Psoas muscle (tissue), 8 donors: ENCODE results near the gene SPATS2L. TPM values are rescaled to one million over a fixed set of nuclear protein-coding genes. Genes with fewer than 3 reads are reported as not detected.

Experiments used
- ATAC-seq, 4 donors: fragments of 200-7000 bp; cut with Tn5 transposase; one replicate each; pipeline ENCODE4 v1.9.1; 2020; ENCODE audit warnings: moderate library complexity in 3 of 4, mild to moderate bottlenecking in 2 of 4
- DNase-seq, 2 donors: peaks; one replicate each; pipeline ENCODE4 v3.0.0-alpha.2; 2020
- H3K27ac ChIP-seq: fragments of 200-600 bp; one replicate; pipeline ENCODE4 v1.8.0; 2022
- H3K27me3 ChIP-seq, 3 donors: fragments of 200-600 bp in 1 of 3; one replicate each; pipeline versions ENCODE4 v1.6.1 to v1.8.0; 2013 to 2022; ENCODE audit warnings: low read length in 2 of 3, mild to moderate bottlenecking in 2 of 3, moderate library complexity in 1 of 3; ENCODE audit not compliant: insufficient read depth in 3 of 3
- H3K36me3 ChIP-seq, 2 donors: fragments of 200-600 bp in 1 of 2; one replicate each; pipeline versions ENCODE4 v1.6.1 to v1.8.0; 2013 to 2022; ENCODE audit warnings: low read depth in 1 of 2, mild to moderate bottlenecking in 1 of 2, moderate library complexity in 1 of 2; ENCODE audit not compliant: insufficient read depth in 1 of 2
- H3K4me1 ChIP-seq: fragments of 200-600 bp; one replicate; pipeline ENCODE4 v1.8.0; 2022
- H3K4me3 ChIP-seq: fragments of 200-600 bp; one replicate; pipeline ENCODE4 v1.8.0; 2022; ENCODE audit warnings: mild to moderate bottlenecking
- H3K9me3 ChIP-seq: fragments of 200-600 bp; one replicate; pipeline ENCODE4 v1.8.0; 2022
- WGBS, 3 donors: extraction: QIAGEN DNeasy Blood & Tissue Kit; methylation state at CpG; one replicate each; pipeline versions ENCODE4 v1.1.6 to v1.1.7; 2013; 5-methylcytosine and 5-hydroxymethylcytosine counted together
- intact Hi-C, 2 donors: fragments of 100-400 bp; cut with DNase I; formaldehyde crosslinking; loops; one replicate each; pipeline versions ENCODE4 v1.11.0 to v1.14.2; 2022
- polyA plus RNA-seq, 3 donors: library from polyadenylated mRNA; stranded (reverse); fragments of 200-250 nt; gene quantifications; one replicate each; pipeline ENCODE4 v1.2.3, GENCODE V29; 2013
- total RNA-seq, 4 donors: library from RNA; stranded (reverse); fragmentation: NEBNext Ultra II Directional in 2 of 4; extraction: Animal tissue kit (Norgen Biotek cat#: 25700) in 2 of 4; gene quantifications; one replicate each; pipeline versions ENCODE4 v1.2.1 to v1.2.4, GENCODE V29; 2021 to 2023
- TF ChIP-seq, protein P1 (sequence below): fragments of 200-600 bp; IDR thresholded peaks from one replicate; pipeline ENCODE4 v1.8.0; 2022; ENCODE audit warnings: antibody characterized with exemption
- donor health status: healthy with polysubstance abuse.
- donor health status: DM: no; HTN: no; CAD: no; lungs with moderate emphysema.
- donor health status: Bipolar disorder and iron deficiency.
- donor health status: healthy.
- donor health status: DM: yes; HTN: yes; CAD: no.
- donor health status: DM: no; HTN: no; CAD: no.
- donor health status: DM: no; HTN: no; CAD: no.
- donor health status: DM: yes; HTN: yes; CAD: no.

Gene SPATS2L
- total and polyA plus RNA-seq, 7 donors: 34.2 to 286 (median 60.2) TPM

DNA sequence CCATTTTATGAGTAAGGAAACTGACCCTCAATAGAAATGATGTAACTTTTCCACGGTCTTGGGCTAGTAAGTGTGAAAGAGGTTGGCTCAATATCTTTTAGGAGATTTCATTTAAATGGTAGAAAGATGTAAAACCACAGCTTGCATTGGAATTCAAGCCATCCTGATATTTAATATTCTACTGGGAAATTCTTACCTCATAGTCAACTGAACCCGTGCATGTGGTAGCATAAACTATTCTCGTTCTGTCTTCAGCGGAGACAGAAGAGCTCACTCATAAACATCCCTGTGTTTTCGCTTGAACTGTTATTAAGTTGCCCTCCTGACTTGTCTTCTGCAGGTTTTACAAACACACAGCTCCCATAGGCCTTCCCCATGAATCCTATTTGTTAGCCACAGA, 8.5 kb upstream of the SPATS2L start:
- 53 to 69% (median 64%) methylated on average over 5 of the region's 5 CpGs for WGBS, 3 donors
- TF ChIP-seq, protein P1, sequence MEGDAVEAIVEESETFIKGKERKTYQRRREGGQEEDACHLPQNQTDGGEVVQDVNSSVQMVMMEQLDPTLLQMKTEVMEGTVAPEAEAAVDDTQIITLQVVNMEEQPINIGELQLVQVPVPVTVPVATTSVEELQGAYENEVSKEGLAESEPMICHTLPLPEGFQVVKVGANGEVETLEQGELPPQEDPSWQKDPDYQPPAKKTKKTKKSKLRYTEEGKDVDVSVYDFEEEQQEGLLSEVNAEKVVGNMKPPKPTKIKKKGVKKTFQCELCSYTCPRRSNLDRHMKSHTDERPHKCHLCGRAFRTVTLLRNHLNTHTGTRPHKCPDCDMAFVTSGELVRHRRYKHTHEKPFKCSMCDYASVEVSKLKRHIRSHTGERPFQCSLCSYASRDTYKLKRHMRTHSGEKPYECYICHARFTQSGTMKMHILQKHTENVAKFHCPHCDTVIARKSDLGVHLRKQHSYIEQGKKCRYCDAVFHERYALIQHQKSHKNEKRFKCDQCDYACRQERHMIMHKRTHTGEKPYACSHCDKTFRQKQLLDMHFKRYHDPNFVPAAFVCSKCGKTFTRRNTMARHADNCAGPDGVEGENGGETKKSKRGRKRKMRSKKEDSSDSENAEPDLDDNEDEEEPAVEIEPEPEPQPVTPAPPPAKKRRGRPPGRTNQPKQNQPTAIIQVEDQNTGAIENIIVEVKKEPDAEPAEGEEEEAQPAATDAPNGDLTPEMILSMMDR: no peak
- no peak overlapping the region for H3K27ac ChIP-seq

DNA sequence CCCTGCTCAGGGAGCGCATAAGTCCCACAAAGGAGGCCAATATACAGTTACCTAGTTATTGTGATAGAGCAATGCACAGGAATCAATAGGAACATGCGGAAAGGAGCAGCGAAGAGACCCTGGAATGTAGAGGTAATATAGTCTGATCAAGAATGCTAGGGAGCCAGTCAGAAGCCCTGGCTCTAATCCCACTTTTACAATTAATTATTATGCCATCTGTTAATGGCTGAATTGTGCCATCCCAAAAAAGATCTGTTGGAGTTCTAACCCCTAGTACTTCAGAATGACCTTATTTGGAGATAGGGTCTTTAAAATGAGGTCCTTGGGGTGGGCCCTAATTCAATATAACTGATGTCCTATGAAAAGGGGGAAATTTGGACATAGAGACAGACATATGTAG, 7.7 kb upstream of the SPATS2L start:
- DNase-seq (no peak), ATAC-seq (no peak)
- WGBS, 3 donors: 94 to 97% (median 97%) methylated on average over 3 of the region's 3 CpGs
- Histone ChIP-seq H3K27me3 (no peaks in the 10 kb centered on the region), H3K27ac (no peak overlapping the region), H3K4me1 (no peaks in the 10 kb centered on the region), H3K4me3 (no peak overlapping the region), H3K36me3 (no peaks in the 10 kb centered on the region), H3K9me3 (no peaks in the 10 kb centered on the region)
- TF ChIP-seq, protein P1: no peak
- intact Hi-C loops: no loop called here

More for the DNA sequence above, 8.5 kb upstream of the SPATS2L start:
- Histone ChIP-seq H3K36me3 (no peaks in the 10 kb centered on the region), H3K9me3 (no peaks in the 10 kb centered on the region), H3K4me3 (no peak overlapping the region), H3K4me1 (no peaks in the 10 kb centered on the region), H3K27me3 (no peaks in the 10 kb centered on the region)
- intact Hi-C loops: no loop called here
- no peak for DNase-seq
- ATAC-seq: no peak

DNA sequence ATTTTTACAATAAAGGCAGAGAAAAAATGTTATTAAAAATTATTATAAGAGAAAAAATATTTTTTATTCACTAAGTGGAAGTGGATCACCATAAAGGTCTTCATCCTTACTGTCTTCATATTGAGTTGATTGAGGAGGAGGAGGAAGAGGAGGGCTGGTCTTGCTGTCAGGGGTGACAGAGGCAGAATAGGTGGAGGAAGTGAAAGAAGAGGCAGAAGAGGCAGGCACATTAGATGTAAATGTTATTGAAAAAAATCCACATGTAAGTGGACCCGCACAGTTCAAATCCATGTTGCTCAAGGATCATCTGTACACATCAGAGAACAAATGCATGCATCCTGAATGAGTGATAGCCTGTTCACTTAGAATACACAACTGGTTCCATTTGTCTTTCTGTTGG, 6.4 kb upstream of the SPATS2L start:
- Histone ChIP-seq H3K4me1 (peaks cover 3% of the 10 kb centered on the region), H3K36me3 (no peaks in the 10 kb centered on the region), H3K4me3 (no peak overlapping the region), H3K9me3 (no peaks in the 10 kb centered on the region), H3K27me3 (no peaks in the 10 kb centered on the region), H3K27ac (no peak overlapping the region)
- intact Hi-C loops: loop anchor here (10.0 kb wide), 3 partner anchors 155 to 315 kb away; no protein-coding TSS in a partner anchor
- TF ChIP-seq, protein P1: no peak
- no peak for DNase-seq
- WGBS, 3 donors: 70 to 79% (median 76%) methylated on average over 1 of the region's 1 CpG
- ATAC-seq: no peak

DNA sequence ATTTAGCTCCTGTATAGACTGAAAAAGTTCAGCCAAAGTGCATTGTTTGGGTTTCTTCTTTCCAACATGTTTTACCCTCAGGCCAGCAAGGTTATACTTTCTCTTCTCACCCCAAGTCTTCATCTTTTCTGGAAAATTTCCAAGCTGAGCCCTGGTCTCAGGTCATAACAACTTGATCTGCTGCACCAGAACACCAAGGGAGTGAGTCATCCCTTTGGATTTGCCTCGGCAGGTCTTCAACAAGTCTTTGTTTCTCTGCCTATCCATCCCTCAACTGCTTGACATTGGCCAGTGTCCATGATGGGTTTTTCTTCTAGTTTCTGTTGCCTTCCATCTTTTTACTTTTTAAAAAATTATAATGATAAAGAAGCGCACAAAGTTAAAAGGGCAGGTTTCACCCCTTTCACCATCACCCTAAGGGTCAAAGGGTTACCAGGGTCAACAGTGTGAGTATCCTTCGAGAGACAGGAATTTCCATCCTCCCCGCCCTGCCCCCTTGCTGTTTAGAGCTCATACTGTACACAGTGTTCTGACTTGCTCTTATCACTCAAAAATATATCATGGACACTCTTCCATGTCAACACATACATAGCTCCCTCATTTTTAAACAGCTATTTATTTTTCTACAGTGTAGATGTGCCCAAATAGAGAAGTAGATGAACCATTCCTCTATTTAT, 5.7 kb upstream of the SPATS2L start:
- ATAC-seq (no peak), DNase-seq (no peak)
- H3K9me3 ChIP-seq: no peaks in the 10 kb centered on the region
- TF ChIP-seq, protein P1: no peak
- no peak overlapping the region for H3K4me3 ChIP-seq
- no peak overlapping the region for H3K27ac ChIP-seq
- intact Hi-C loops: loop anchor here (10.0 kb wide), 3 partner anchors 154 to 316 kb away; no protein-coding TSS in a partner anchor
- H3K4me1 ChIP-seq: peaks cover 7% of the 10 kb centered on the region
- no peaks in the 10 kb centered on the region for H3K27me3 ChIP-seq
- WGBS, 3 donors: 63 to 75% (median 66%) methylated on average over 4 of the region's 4 CpGs
- no peaks in the 10 kb centered on the region for H3K36me3 ChIP-seq
